SK-N-SH (cell line): ENCODE data around the gene FRMPD1. TPM values are rescaled to one million over a fixed set of nuclear protein-coding genes. Genes with fewer than 3 reads are reported as not detected.

Source experiments
- CTCF ChIA-PET: fragments of 300-600, 350-600 bp; formaldehyde crosslinking; extraction: SDS; loops from one replicate; lab custom pipeline; 2021; lab: Yijun Ruan, JAX
- POLR2A ChIA-PET: fragments of 350-600 bp; sonication (Branson Sonifier 250); formaldehyde crosslinking; extraction: SDS; loops from one replicate; lab custom pipeline; 2020; ENCODE audit warnings: antibody characterized with exemption, inconsistent platforms; lab: Yijun Ruan, JAX
- DNase-seq: peaks from one replicate; pipeline ENCODE4 v3.0.0; 2012
- H2AFZ ChIP-seq: fragments of 200-600 bp; sonication (generic); 2 replicates; pipeline ENCODE4 v1.8.1; 2016; ENCODE audit warnings: antibody characterized with exemption, mild to moderate bottlenecking, low read depth
- H3F3A ChIP-seq: fragments of 200-600 bp; sonication (generic); replicated peaks from 2 replicates; pipeline ENCODE3; 2016; ENCODE audit warnings: antibody characterized with exemption, mild to moderate bottlenecking; ENCODE audit not compliant: insufficient read depth
- H3K27ac ChIP-seq, 2 experiments: fragments of 200-500 bp in 1 of 2; fragments of 200-600 bp in 1 of 2; sonication (Bioruptor generic) in 1 of 2; sonication (generic), shearing (Covaris generic) in 1 of 2; 2 replicates each; pipeline versions ENCODE4 v1.5.1 to v1.6.1; 2014 to 2016; ENCODE audit warnings: low read depth in 2 of 2, inconsistent platforms in 1 of 2, low read length in 1 of 2, mild to moderate bottlenecking in 1 of 2, mixed read lengths in 1 of 2
- H3K27me3 ChIP-seq: fragments of 200-600 bp; sonication (generic), shearing (Covaris generic); 2 replicates; pipeline ENCODE4 v1.6.1; 2016; ENCODE audit warnings: mixed run types; ENCODE audit not compliant: insufficient read depth
- H3K36me3 ChIP-seq, 2 experiments: fragments of 200-500 bp in 1 of 2; fragments of 200-600 bp in 1 of 2; sonication (Bioruptor generic) in 1 of 2; sonication (generic) in 1 of 2; replicated peaks in 1 of 2; 2 replicates each; pipeline versions ENCODE3 to v1.5.1; 2014 to 2016; ENCODE audit warnings: low read length in 1 of 2, mild to moderate bottlenecking in 1 of 2; ENCODE audit not compliant: insufficient read depth in 2 of 2, control insufficient read depth in 1 of 2
- H3K4me1 ChIP-seq, 2 experiments: fragments of 200-500 bp in 1 of 2; fragments of 200-600 bp in 1 of 2; sonication (Bioruptor generic) in 1 of 2; sonication (generic), shearing (Covaris generic) in 1 of 2; 2 replicates each; pipeline versions ENCODE4 v1.5.1 to v1.6.1; 2014 to 2016; ENCODE audit warnings: low read depth in 1 of 2, low read length in 1 of 2, mixed run types in 1 of 2; ENCODE audit not compliant: insufficient read depth in 2 of 2, control insufficient read depth in 1 of 2
- H3K4me2 ChIP-seq: fragments of 200-600 bp; sonication (generic), shearing (Covaris generic); 2 replicates; pipeline ENCODE4 v1.6.1; 2017; ENCODE audit warnings: mixed run types
- H3K4me3 ChIP-seq, 2 experiments: fragments of 200-500 bp in 1 of 2; fragments of 200-600 bp in 1 of 2; sonication (Bioruptor generic) in 1 of 2; sonication (generic), shearing (Covaris generic) in 1 of 2; 2 replicates each; pipeline versions ENCODE4 v1.5.1 to v1.8.1; 2014 to 2016; ENCODE audit warnings: low read depth in 2 of 2, inconsistent platforms in 1 of 2, low read length in 1 of 2, mild to moderate bottlenecking in 1 of 2, mixed read lengths in 1 of 2, moderate library complexity in 1 of 2
- H3K79me2 ChIP-seq: fragments of 200-600 bp; sonication (generic); 2 replicates; pipeline ENCODE4 v1.8.1; 2017; ENCODE audit warnings: mild to moderate bottlenecking; ENCODE audit not compliant: insufficient read depth
- H3K9ac ChIP-seq: fragments of 200-600 bp; sonication (generic); 2 replicates; pipeline ENCODE4 v1.6.1; 2017; ENCODE audit warnings: mixed run types
- H3K9me2 ChIP-seq: fragments of 200-600 bp; sonication (generic); 2 replicates; pipeline ENCODE4 v1.6.1; 2017; ENCODE audit warnings: mixed run types
- H3K9me3 ChIP-seq: fragments of 200-600 bp; sonication (generic); 2 replicates; pipeline ENCODE4 v1.6.1; 2017; ENCODE audit warnings: mixed run types, mild to moderate bottlenecking, moderate library complexity
- H4K20me1 ChIP-seq: fragments of 200-600 bp; sonication (generic); 2 replicates; pipeline ENCODE4 v1.6.1; 2017; ENCODE audit warnings: mild to moderate bottlenecking, mixed run types; ENCODE audit not compliant: insufficient read depth
- ELF1 ChIP-seq: IDR thresholded peaks from 2 replicates; pipeline ENCODE4 v1.4.0; 2012
- EP300 ChIP-seq, 2 experiments: IDR thresholded peaks; 2 replicates each; pipeline versions ENCODE4 v1.4.0 to v1.6.1; 2012; ENCODE audit warnings: borderline replicate concordance in 1 of 2, low read depth in 1 of 2, low read length in 1 of 2
- EZH2phosphoT487 ChIP-seq: fragments of 200-600 bp; sonication (generic); IDR thresholded peaks from 2 replicates; pipeline ENCODE4 v1.6.1; 2017; ENCODE audit warnings: low read depth, mixed run types, mild to moderate bottlenecking, antibody characterized with exemption, moderate library complexity, borderline replicate concordance
- FOSL2 ChIP-seq: IDR thresholded peaks from 2 replicates; pipeline ENCODE4 v1.4.0; 2012; ENCODE audit warnings: low read depth, mild to moderate bottlenecking, moderate library complexity, borderline replicate concordance
- FOXJ3 ChIP-seq: sonication (generic); formaldehyde crosslinking; IDR thresholded peaks from 2 replicates; pipeline ENCODE4 v1.5.1; 2020; ENCODE audit warnings: mild to moderate bottlenecking, missing genetic modification reagents
- FOXM1 ChIP-seq: IDR thresholded peaks from 2 replicates; pipeline ENCODE4 v1.4.0; 2012; ENCODE audit warnings: low read depth, mild to moderate bottlenecking
- MEF2A ChIP-seq: IDR thresholded peaks from 2 replicates; pipeline ENCODE4 v1.4.0; 2012; ENCODE audit warnings: low read depth, borderline replicate concordance
- NFIC ChIP-seq: IDR thresholded peaks from 2 replicates; pipeline ENCODE4 v1.4.0; 2012; ENCODE audit warnings: borderline replicate concordance
- NRF1 ChIP-seq: IDR thresholded peaks from 2 replicates; pipeline ENCODE4 v1.6.1; 2012; ENCODE audit warnings: low read depth, mild to moderate bottlenecking, low read length
- POLR2AphosphoS5 ChIP-seq: IDR thresholded peaks from 2 replicates; pipeline ENCODE4 v1.6.1; 2012; ENCODE audit warnings: low read depth, low read length
- RFX5 ChIP-seq: IDR thresholded peaks from 2 replicates; pipeline ENCODE4 v1.6.1; 2012; ENCODE audit warnings: mild to moderate bottlenecking, improper control_type of control experiment, low read length
- TAF1 ChIP-seq: IDR thresholded peaks from 2 replicates; pipeline ENCODE4 v1.6.1; 2012; ENCODE audit warnings: low read depth, mild to moderate bottlenecking, low read length, moderate library complexity, borderline replicate concordance
- WGBS: methylation state at CpG from one replicate; pipeline ENCODE4 v1.1.6; 2017; ENCODE audit warnings: low lambda C conversion rate; 5-methylcytosine and 5-hydroxymethylcytosine counted together
- polyA plus RNA-seq, 3 experiments: library from polyadenylated mRNA; depleted of rRNA; stranded (reverse); fragments of >200 nt; gene quantifications; 2 replicates each; pipeline ENCODE4 v1.2.3, GENCODE V29; 2012
- TF ChIP-seq, protein P1 (sequence below): IDR thresholded peaks from 2 replicates; pipeline ENCODE4 v1.4.0; 2012; ENCODE audit warnings: low read depth
- TF ChIP-seq, protein P2 (sequence below): fragments of 200-600 bp; sonication (generic); IDR thresholded peaks from 2 replicates; pipeline ENCODE4 v1.6.1; 2017; ENCODE audit warnings: antibody characterized with exemption, mild to moderate bottlenecking, moderate library complexity
- TF ChIP-seq, protein P3 (sequence below): IDR thresholded peaks from 2 replicates; pipeline ENCODE4 v1.6.1; 2012; ENCODE audit warnings: mild to moderate bottlenecking, low read depth, low read length, moderate library complexity

The FRMPD1 gene
- polyA plus RNA-seq, 1 of the 3 experiments (the other 2 are of a cell fraction): not detected

DNA sequence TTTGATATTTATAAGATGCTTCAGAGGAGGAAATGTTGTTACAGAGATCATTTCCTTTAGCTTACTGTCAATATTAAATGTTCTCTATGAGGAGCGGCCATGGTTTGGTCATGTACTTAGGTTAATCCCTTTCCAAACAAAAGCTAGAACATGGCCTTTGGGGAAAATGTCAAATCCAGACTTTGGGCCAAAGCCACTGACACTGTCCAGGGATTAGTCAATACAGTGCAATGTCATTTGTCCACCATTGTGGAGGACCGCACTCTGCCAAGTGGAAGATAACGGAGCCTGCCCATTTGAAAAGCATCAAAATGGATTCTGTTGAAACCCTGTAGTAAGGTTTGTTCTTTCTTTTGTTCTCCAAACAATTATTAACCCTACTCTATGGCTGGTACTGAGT lies 50.1 kb downstream of the FRMPD1 start:
- H3K4me1 ChIP-seq: peaks cover 0 to 3% of the 10 kb centered on the region in 2 experiments; a peak in 2 of 4 replicates
- H2AFZ ChIP-seq: no peak overlapping the region
- H3K27me3 ChIP-seq: no peaks in the 10 kb centered on the region; the same call in 1 of the 2 replicates
- TF ChIP-seq, protein P1, sequence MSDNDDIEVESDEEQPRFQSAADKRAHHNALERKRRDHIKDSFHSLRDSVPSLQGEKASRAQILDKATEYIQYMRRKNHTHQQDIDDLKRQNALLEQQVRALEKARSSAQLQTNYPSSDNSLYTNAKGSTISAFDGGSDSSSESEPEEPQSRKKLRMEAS: no peak
- no peak for TF ChIP-seq NRF1
- no peak for TF ChIP-seq NFIC
- no peak for TF ChIP-seq TAF1
- TF ChIP-seq FOXM1: no peak
- no peak for TF ChIP-seq POLR2AphosphoS5
- TF ChIP-seq, protein P2, sequence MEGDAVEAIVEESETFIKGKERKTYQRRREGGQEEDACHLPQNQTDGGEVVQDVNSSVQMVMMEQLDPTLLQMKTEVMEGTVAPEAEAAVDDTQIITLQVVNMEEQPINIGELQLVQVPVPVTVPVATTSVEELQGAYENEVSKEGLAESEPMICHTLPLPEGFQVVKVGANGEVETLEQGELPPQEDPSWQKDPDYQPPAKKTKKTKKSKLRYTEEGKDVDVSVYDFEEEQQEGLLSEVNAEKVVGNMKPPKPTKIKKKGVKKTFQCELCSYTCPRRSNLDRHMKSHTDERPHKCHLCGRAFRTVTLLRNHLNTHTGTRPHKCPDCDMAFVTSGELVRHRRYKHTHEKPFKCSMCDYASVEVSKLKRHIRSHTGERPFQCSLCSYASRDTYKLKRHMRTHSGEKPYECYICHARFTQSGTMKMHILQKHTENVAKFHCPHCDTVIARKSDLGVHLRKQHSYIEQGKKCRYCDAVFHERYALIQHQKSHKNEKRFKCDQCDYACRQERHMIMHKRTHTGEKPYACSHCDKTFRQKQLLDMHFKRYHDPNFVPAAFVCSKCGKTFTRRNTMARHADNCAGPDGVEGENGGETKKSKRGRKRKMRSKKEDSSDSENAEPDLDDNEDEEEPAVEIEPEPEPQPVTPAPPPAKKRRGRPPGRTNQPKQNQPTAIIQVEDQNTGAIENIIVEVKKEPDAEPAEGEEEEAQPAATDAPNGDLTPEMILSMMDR: no peak
- no peak for TF ChIP-seq EP300 (IDR thresholded peaks at IDR 0.05; ENCODE audit: borderline replicate concordance in 1 of 2, low read depth in 1 of 2, low read length in 1 of 2)
- no peak for TF ChIP-seq ELF1
- no peak for TF ChIP-seq FOXJ3 (CRISPR knock-in tag)
- TF ChIP-seq RFX5: no peak
- TF ChIP-seq, protein P3, sequence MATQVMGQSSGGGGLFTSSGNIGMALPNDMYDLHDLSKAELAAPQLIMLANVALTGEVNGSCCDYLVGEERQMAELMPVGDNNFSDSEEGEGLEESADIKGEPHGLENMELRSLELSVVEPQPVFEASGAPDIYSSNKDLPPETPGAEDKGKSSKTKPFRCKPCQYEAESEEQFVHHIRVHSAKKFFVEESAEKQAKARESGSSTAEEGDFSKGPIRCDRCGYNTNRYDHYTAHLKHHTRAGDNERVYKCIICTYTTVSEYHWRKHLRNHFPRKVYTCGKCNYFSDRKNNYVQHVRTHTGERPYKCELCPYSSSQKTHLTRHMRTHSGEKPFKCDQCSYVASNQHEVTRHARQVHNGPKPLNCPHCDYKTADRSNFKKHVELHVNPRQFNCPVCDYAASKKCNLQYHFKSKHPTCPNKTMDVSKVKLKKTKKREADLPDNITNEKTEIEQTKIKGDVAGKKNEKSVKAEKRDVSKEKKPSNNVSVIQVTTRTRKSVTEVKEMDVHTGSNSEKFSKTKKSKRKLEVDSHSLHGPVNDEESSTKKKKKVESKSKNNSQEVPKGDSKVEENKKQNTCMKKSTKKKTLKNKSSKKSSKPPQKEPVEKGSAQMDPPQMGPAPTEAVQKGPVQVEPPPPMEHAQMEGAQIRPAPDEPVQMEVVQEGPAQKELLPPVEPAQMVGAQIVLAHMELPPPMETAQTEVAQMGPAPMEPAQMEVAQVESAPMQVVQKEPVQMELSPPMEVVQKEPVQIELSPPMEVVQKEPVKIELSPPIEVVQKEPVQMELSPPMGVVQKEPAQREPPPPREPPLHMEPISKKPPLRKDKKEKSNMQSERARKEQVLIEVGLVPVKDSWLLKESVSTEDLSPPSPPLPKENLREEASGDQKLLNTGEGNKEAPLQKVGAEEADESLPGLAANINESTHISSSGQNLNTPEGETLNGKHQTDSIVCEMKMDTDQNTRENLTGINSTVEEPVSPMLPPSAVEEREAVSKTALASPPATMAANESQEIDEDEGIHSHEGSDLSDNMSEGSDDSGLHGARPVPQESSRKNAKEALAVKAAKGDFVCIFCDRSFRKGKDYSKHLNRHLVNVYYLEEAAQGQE: no peak
- TF ChIP-seq FOSL2: no peak
- no peak for TF ChIP-seq MEF2A
- no peak for TF ChIP-seq EZH2phosphoT487
- POLR2A ChIA-PET: no interaction called here
- no peak overlapping the region for H3K9ac ChIP-seq
- no peaks in the 10 kb centered on the region for H3K9me2 ChIP-seq
- no peaks in the 10 kb centered on the region for H3K79me2 ChIP-seq
- no peaks in the 10 kb centered on the region for H3F3A ChIP-seq
- no peak for DNase-seq
- H3K4me2 ChIP-seq: no peak overlapping the region
- H4K20me1 ChIP-seq: no peaks in the 10 kb centered on the region
- WGBS: 85% methylated on average over 3 of the region's 3 CpGs
- CTCF ChIA-PET: no interaction called here
- no peaks in the 10 kb centered on the region for H3K9me3 ChIP-seq
- no peaks in the 10 kb centered on the region for H3K36me3 ChIP-seq
- no peak overlapping the region for H3K4me3 ChIP-seq
- H3K27ac ChIP-seq: no peak overlapping the region
